Activated CD4-positive, alpha-beta memory T cell treated with anti-CD3 and anti-CD28 coated beads, Interleukin-2, amount 10 ng/mL, durations not matched to agents 7 days and 5 days (primary cell): ENCODE measurements around the gene SIVA1. TPM values are rescaled to one million over a fixed set of nuclear protein-coding genes. Genes with fewer than 3 reads are reported as not detected.

Experiments used
- CTCF ChIA-PET: fragments of 350-600 bp; sonication (Branson Sonifier 250); formaldehyde crosslinking; loops from one replicate; lab custom pipeline; 2021; ENCODE audit warnings: antibody characterized with exemption, inconsistent platforms; lab: Charles Lee
- POLR2A ChIA-PET: fragments of 350-600 bp; sonication (Branson Sonifier 250); formaldehyde crosslinking; loops from one replicate; lab custom pipeline; 2021; ENCODE audit warnings: antibody characterized with exemption; lab: Charles Lee
- DNase-seq: peaks from one replicate; pipeline ENCODE4 v3.0.0-alpha.2; 2020
- H3K27ac Mint-ChIP-seq: one replicate; pipeline ENCODE4 v1.8.0; 2021; ENCODE audit warnings: mild to moderate bottlenecking, mixed read lengths
- H3K27me3 Mint-ChIP-seq: one replicate; pipeline ENCODE4 v1.8.0; 2021; ENCODE audit warnings: mixed read lengths
- H3K36me3 Mint-ChIP-seq: one replicate; pipeline ENCODE4 v1.8.0; 2021; ENCODE audit warnings: low read depth, mixed read lengths
- H3K4me1 Mint-ChIP-seq: one replicate; pipeline ENCODE4 v1.8.0; 2021; ENCODE audit warnings: mixed read lengths
- H3K4me3 Mint-ChIP-seq: one replicate; pipeline ENCODE4 v1.8.0; 2021; ENCODE audit warnings: mild to moderate bottlenecking, mixed read lengths
- H3K9me3 Mint-ChIP-seq: one replicate; pipeline ENCODE4 v1.8.0; 2021; ENCODE audit warnings: mixed read lengths
- total RNA-seq, 2 experiments: library from RNA; stranded (reverse); gene quantifications; one replicate each; pipeline ENCODE4 v1.2.3, GENCODE V29; 2021

SIVA1 gene
- total RNA-seq, 2 experiments from 2014 or later: 87.0 to 96.2 TPM

GRCh38 chr14:104712881-104713734 is 39.8 kb upstream of the SIVA1 start:
- Mint-ChIP-seq H3K27ac (no peak overlapping the region), H3K4me3 (no peak overlapping the region), H3K4me1 (peaks cover 4% of the 10 kb centered on the region), H3K36me3 (peaks cover 14% of the 10 kb centered on the region), H3K9me3 (no peaks in the 10 kb centered on the region), H3K27me3 (no peaks in the 10 kb centered on the region)
- CTCF ChIA-PET: no interaction called here
- POLR2A ChIA-PET: no interaction called here
- no peak for DNase-seq

DNA sequence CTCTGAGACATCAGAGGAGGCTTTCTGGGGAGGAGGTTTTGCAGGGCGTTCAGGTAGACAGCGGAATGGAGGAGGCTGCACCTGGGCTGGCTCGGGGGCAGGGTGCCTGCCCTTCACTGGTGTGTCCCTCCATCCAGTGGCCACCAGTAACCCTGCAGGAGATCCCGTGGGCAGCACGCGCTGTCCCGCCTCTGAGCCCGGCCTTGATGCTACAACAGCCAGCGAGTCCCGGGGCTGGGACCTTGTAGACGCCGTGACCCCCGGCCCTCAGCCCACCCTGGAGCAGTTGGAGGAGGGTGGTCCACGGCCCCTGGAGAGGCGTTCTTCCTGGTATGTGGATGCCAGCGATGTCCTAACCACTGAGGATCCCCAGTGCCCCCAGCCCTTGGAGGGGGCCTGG is 38.9 kb upstream of the SIVA1 start:
- Mint-ChIP-seq H3K27ac (no peak overlapping the region), H3K4me1 (peaks cover 2% of the 10 kb centered on the region), H3K4me3 (no peak overlapping the region), H3K9me3 (no peaks in the 10 kb centered on the region), H3K27me3 (no peaks in the 10 kb centered on the region), H3K36me3 (peaks cover 14% of the 10 kb centered on the region)
- no peak for DNase-seq
- CTCF ChIA-PET: no interaction called here
- POLR2A ChIA-PET: no interaction called here

DNA sequence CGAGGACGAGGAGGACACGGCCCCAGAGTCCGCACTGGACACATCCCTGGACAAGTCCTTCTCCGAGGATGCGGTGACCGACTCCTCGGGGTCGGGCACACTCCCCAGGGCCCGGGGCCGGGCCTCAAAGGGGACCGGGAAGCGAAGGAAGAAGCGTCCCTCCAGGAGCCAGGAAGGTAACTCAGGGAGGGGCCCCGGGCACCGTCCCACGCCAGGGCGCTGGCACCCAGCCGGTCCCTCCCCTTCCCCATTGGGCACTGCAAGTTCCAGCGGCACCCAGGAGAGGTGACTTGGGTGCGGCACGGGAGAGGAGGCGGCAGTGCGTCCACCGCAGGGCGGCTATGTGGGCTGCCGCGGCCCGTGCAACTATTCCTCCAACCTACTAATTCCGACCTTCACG is 38.3 kb upstream of the SIVA1 start:
- CTCF ChIA-PET: no interaction called here

GRCh38 chr14:104715416-104715815 is 37.5 kb upstream of the SIVA1 start:
- Mint-ChIP-seq H3K36me3 (peaks cover 18% of the 10 kb centered on the region), H3K4me3 (no peak overlapping the region), H3K4me1 (peaks cover 2% of the 10 kb centered on the region), H3K27ac (no peak overlapping the region), H3K9me3 (no peaks in the 10 kb centered on the region), H3K27me3 (no peaks in the 10 kb centered on the region)
- no peak for DNase-seq
- ChIA-PET CTCF (no interaction called here), POLR2A (interaction anchor here (0.8 kb wide), 1 partner anchor 37 kb away, joined by 3 read pairs; the partner anchor contains the start of gene SIVA1)

More for the DNA sequence above, 38.3 kb upstream of the SIVA1 start:
- H3K27ac Mint-ChIP-seq: no peak overlapping the region
- no peaks in the 10 kb centered on the region for H3K27me3 Mint-ChIP-seq
- H3K4me3 Mint-ChIP-seq: no peak overlapping the region
- POLR2A ChIA-PET: no interaction called here
- no peaks in the 10 kb centered on the region for H3K9me3 Mint-ChIP-seq
- no peak for DNase-seq
- H3K36me3 Mint-ChIP-seq: peaks cover 17% of the 10 kb centered on the region
- peaks cover 2% of the 10 kb centered on the region for H3K4me1 Mint-ChIP-seq

DNA sequence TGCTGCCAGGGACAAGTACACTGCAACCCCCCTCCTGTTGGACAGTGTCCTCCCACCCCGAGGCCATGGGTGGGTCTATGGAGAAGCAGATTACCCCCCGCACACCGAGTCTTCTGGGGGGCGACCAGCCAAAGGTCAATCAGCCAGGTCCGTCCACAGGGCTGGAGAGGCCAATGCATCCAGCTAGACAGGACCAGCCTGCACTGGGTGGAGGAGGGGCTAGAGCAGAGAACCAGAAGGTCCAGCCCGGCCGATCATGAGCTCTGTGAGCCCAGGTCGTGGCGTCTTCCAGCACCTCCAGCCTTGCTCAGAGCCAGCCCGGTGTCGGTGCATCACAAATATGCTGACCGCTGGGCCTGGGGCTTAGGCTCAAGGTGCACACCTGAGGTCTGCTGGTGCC is 37.1 kb upstream of the SIVA1 start:
- Mint-ChIP-seq H3K27ac (no peak overlapping the region), H3K36me3 (peaks cover 17% of the 10 kb centered on the region), H3K9me3 (no peaks in the 10 kb centered on the region), H3K27me3 (no peaks in the 10 kb centered on the region), H3K4me3 (no peak overlapping the region), H3K4me1 (peaks cover 2% of the 10 kb centered on the region)
- no peak for DNase-seq
- POLR2A ChIA-PET: interaction anchor here (0.8 kb wide), 1 partner anchor 37 kb away, joined by 3 read pairs; the partner anchor contains the start of gene SIVA1
- CTCF ChIA-PET: no interaction called here

DNA sequence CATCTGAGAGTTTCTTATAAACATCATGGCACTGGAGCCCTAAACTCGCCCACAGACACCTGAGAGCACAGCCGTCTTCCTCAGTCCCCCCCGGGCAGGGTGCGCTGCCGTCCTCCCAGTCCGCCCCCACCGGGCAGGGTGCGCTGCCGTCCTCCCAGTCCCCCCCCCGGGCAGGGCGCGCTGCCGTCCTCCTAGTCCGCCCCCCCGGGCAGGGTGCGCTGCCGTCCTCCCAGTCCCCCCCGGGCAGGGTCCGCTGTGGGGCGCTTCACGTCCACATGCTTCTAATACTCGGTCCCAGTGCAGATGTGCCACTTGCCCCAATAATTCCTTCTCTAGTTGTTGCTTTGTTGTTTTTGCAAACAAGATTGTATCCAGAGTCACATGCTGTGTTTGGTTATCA is 35.8 kb upstream of the SIVA1 start:
- Mint-ChIP-seq H3K9me3 (no peaks in the 10 kb centered on the region), H3K4me1 (peaks cover 2% of the 10 kb centered on the region)
- POLR2A ChIA-PET: no interaction called here

DNA sequence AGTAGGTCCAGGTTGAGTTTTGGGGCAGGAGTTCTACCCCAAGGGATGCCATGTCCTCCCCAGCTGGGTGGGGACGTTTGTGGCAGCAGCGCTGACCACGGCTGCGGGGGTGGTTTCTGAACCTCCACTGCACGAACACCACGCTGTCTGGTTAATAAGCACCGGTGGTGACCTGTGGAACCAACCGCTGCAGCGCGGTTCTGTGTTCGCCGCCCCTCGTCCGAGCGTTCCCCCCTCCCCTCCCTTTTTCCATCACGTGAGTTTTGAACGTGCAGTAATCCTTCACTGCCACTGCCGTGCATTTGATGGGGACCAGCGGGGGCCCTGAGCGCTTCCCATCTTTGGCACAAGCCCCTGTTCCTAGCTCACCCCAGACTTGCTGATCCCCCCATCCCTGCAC is 35.3 kb upstream of the SIVA1 start:
- Mint-ChIP-seq H3K36me3 (peaks cover 17% of the 10 kb centered on the region), H3K27me3 (no peaks in the 10 kb centered on the region), H3K27ac (no peak overlapping the region), H3K4me1 (peaks cover 2% of the 10 kb centered on the region), H3K9me3 (no peaks in the 10 kb centered on the region), H3K4me3 (no peak overlapping the region)
- ChIA-PET CTCF (no interaction called here), POLR2A (no interaction called here)
- no peak for DNase-seq

More for the DNA sequence above, 35.8 kb upstream of the SIVA1 start:
- H3K36me3 Mint-ChIP-seq: peaks cover 17% of the 10 kb centered on the region
- no peaks in the 10 kb centered on the region for H3K27me3 Mint-ChIP-seq
- H3K4me3 Mint-ChIP-seq: no peak overlapping the region
- H3K27ac Mint-ChIP-seq: no peak overlapping the region
- CTCF ChIA-PET: no interaction called here
- no peak for DNase-seq

DNA sequence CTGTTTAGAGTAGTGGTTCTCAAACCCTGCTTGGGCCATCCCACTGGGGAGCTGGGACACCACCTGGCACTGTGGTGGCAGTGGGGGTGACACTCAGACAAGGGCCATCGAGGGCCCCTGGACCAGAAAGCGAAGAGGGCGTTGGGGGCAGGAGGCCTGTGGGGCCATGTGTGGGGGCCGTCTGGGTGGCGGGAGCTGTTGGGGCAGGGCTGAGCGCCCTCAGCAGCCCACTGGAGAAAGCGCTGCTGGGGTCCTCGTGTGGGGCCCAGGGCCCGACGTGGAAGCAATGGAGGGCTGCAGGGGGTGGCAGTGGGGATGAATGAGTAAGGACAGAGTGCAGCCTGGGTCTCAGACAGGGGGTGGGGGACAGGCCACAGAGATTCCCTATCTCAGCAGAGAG is 34.8 kb upstream of the SIVA1 start:
- Mint-ChIP-seq H3K27ac (no peak overlapping the region), H3K36me3 (peaks cover 17% of the 10 kb centered on the region), H3K27me3 (no peaks in the 10 kb centered on the region), H3K4me3 (no peak overlapping the region), H3K9me3 (no peaks in the 10 kb centered on the region), H3K4me1 (peaks cover 2% of the 10 kb centered on the region)
- ChIA-PET CTCF (no interaction called here), POLR2A (no interaction called here)
- DNase-seq: no peak

DNA sequence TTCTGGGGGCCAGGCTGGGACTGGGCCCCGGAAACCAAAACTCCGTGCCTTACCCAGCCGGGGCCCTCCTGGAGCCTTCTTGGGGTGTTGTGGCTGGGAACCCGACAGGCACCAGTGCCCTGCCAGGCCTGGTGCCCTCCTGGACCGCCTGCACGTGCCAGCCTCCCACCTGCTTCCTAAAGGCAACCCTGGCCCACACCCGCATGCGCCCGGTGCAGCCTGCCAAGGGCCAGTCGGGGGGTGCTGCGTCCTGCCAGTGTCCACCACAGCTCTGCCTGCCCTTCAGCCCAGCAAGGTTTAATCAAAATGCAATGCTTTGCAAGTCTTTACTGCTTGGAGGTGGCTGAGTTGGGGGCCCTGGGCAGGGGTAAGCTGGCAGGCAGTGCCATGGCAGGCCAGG is 34.1 kb upstream of the SIVA1 start:
- no peak overlapping the region for H3K27ac Mint-ChIP-seq
- H3K9me3 Mint-ChIP-seq: no peaks in the 10 kb centered on the region
- POLR2A ChIA-PET: no interaction called here
- no peak overlapping the region for H3K4me3 Mint-ChIP-seq
- no peaks in the 10 kb centered on the region for H3K27me3 Mint-ChIP-seq
- no peak for DNase-seq
- CTCF ChIA-PET: no interaction called here
- peaks cover 2% of the 10 kb centered on the region for H3K4me1 Mint-ChIP-seq
- peaks cover 17% of the 10 kb centered on the region for H3K36me3 Mint-ChIP-seq

DNA sequence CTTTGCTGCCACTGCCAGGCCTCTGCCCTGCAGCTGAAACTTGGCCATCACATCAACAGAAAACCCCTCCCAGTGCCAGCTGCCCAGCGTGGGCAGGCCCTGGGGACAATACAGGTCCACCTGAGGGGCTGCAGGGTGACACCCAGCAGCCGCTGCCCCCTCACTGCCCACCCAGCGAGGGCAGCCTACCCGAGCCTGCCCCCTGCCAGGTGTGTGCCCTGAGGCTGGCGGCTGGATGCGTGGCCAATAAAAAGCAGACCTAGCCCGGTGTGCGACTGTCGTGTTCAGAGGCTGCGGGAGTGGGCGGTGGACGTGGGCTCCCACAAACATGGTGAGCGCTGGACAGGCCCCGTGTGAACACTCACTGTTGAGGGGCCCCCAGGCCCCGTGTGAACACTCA is 33.6 kb upstream of the SIVA1 start:
- Mint-ChIP-seq H3K27me3 (no peaks in the 10 kb centered on the region), H3K4me1 (peaks cover 2% of the 10 kb centered on the region), H3K36me3 (peaks cover 17% of the 10 kb centered on the region), H3K9me3 (no peaks in the 10 kb centered on the region), H3K27ac (no peak overlapping the region), H3K4me3 (no peak overlapping the region)
- POLR2A ChIA-PET: no interaction called here
- CTCF ChIA-PET: no interaction called here
- no peak for DNase-seq

DNA sequence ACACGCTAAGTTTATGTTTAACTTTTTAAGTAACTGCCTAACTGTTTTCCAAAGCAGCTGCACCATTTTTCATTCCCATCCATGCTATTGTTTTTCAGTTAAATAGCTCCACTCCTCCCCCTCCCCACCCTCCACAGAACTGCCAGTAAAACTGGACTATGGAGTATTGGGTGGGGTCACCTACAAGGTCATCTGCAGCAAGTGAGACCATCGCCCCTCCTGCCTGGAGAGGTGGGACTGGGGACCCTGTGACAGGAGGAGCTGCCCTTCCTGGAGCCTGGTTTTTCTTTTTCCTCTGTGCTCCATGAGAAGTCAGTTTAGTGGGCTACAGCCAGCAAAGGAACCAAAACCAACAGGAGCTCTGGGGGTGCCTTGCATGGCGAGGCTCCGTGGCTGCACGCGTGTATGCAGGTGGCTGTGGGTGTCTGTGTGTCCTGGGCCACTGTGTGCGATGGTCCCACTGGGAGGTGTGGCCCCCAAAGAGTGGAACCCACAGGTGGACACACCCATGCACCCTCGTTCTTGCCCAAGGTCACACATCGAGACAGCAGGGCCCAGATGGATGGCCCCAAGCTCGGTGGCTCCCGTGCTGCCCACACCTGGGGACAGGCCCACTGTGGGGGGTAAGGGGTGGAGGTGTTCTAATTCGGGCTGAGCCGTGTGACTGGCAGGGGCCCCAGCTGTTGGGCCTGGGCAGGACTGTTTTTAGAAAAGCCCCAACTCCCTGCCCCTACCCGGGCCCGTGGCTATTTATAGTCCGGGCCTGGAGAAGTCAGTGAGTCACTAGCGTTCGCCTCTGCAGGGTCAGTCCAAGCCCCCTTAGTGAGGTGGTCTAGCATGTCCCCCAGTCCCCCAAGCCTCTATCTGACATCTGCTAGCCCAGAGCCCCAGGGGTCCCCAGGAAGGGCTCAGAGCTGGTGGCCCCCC is 31.2 kb upstream of the SIVA1 start:
- Mint-ChIP-seq H3K36me3 (peaks cover 12% of the 10 kb centered on the region), H3K4me1 (peaks cover 2% of the 10 kb centered on the region), H3K9me3 (no peaks in the 10 kb centered on the region), H3K4me3 (no peak overlapping the region), H3K27ac (no peak overlapping the region), H3K27me3 (no peaks in the 10 kb centered on the region)
- DNase-seq: no peak
- POLR2A ChIA-PET: interaction anchor here (0.9 to 5.0 kb wide), 3 partner anchors 12 to 31 kb away, joined by 3 to 29 read pairs (median 4); partner anchors contain the start of gene SIVA1
- CTCF ChIA-PET: interaction anchor here (0.7 to 1.1 kb wide), 2 partner anchors 31 to 45 kb away, joined by 4 read pairs; no protein-coding TSS in a partner anchor

GRCh38 chr14:104722938-104723650 is 29.9 kb upstream of the SIVA1 start:
- Mint-ChIP-seq H3K4me3 (no peak overlapping the region), H3K36me3 (peaks cover 7% of the 10 kb centered on the region), H3K9me3 (no peaks in the 10 kb centered on the region), H3K27me3 (no peaks in the 10 kb centered on the region), H3K4me1 (no peaks in the 10 kb centered on the region), H3K27ac (no peak overlapping the region)
- DNase-seq: no peak
- ChIA-PET POLR2A (interaction anchor here (1.0 to 5.0 kb wide), 2 partner anchors 22 to 29 kb away, joined by 3 to 29 read pairs; partner anchors contain the start of gene SIVA1), CTCF (interaction anchor here (1.1 to 3.4 kb wide), 3 partner anchors 29 kb away, joined by 3 to 12 read pairs (median 4); partner anchors contain the start of gene SIVA1)
